Neuronal stem cell (in vitro differentiated cells): ENCODE data around the gene SLC25A42.

ENCODE experiments used
- DNase-seq: peaks from one replicate; pipeline ENCODE4 v3.0.0-alpha.2; 2013; ENCODE audit warnings: low spot score
- H2AFZ ChIP-seq: one replicate; pipeline ENCODE4 v1.6.1; 2013; ENCODE audit warnings: mild to moderate bottlenecking, low read length, inconsistent platforms
- H2AK5ac ChIP-seq: 2 replicates; pipeline ENCODE4 v1.6.1; 2013; ENCODE audit warnings: low read depth, mild to moderate bottlenecking, inconsistent platforms, low read length, moderate library complexity, mixed read lengths
- H2BK120ac ChIP-seq: 2 replicates; pipeline ENCODE4 v1.6.1; 2013; ENCODE audit warnings: low read depth, mild to moderate bottlenecking, inconsistent platforms, low read length, moderate library complexity, mixed read lengths
- H2BK12ac ChIP-seq: one replicate; pipeline ENCODE4 v1.6.1; 2013; ENCODE audit warnings: low read length, inconsistent platforms
- H2BK15ac ChIP-seq: 2 replicates; pipeline ENCODE4 v1.6.1; 2013; ENCODE audit warnings: mild to moderate bottlenecking, low read length, inconsistent platforms, mixed read lengths
- H2BK5ac ChIP-seq: one replicate; pipeline ENCODE4 v1.6.1; 2013; ENCODE audit warnings: inconsistent platforms, mild to moderate bottlenecking, low read length, moderate library complexity
- H3K14ac ChIP-seq: one replicate; pipeline ENCODE4 v1.6.1; 2013; ENCODE audit warnings: low read length, inconsistent platforms
- H3K18ac ChIP-seq: 2 replicates; pipeline ENCODE4 v1.6.1; 2013; ENCODE audit warnings: low read length, inconsistent platforms
- H3K23ac ChIP-seq: 2 replicates; pipeline ENCODE4 v1.6.1; 2013; ENCODE audit warnings: low read depth, mild to moderate bottlenecking, mixed read lengths, low read length, inconsistent platforms; ENCODE audit not compliant: poor library complexity
- H3K27ac ChIP-seq: replicated peaks from 3 replicates; pipeline ENCODE4 v1.5.1; 2013; ENCODE audit warnings: low read length, inconsistent platforms
- H3K27me3 ChIP-seq, 3 experiments: 2 replicates each; pipeline ENCODE4 v1.6.1; 2013; ENCODE audit warnings: low read length in 3 of 3, mild to moderate bottlenecking in 2 of 3, inconsistent platforms in 1 of 3, low read depth in 1 of 3, mixed read lengths in 1 of 3, moderate library complexity in 1 of 3; ENCODE audit not compliant: control insufficient read depth in 3 of 3, insufficient read depth in 3 of 3
- H3K36me3 ChIP-seq, 2 donors: replicated peaks in 1 of 2; 2 replicates each; pipeline ENCODE4 v1.6.1; 2013; ENCODE audit warnings: low read length in 2 of 2; ENCODE audit not compliant: control insufficient read depth in 2 of 2, insufficient read depth in 2 of 2
- H3K4ac ChIP-seq: 2 replicates; pipeline ENCODE4 v1.6.1; 2013; ENCODE audit warnings: inconsistent platforms, mild to moderate bottlenecking, low read length, moderate library complexity
- H3K4me1 ChIP-seq, 2 donors: 1 replicate in 1 of 2; 2 replicates in 1 of 2; pipeline ENCODE4 v1.6.1; 2013; ENCODE audit warnings: low read length in 2 of 2, low read depth in 1 of 2; ENCODE audit not compliant: control insufficient read depth in 2 of 2, insufficient read depth in 1 of 2
- H3K4me2 ChIP-seq: one replicate; pipeline ENCODE4 v1.6.1; 2013; ENCODE audit warnings: mild to moderate bottlenecking, low read length, inconsistent platforms; ENCODE audit not compliant: insufficient read depth, poor library complexity, severe bottlenecking
- H3K4me3 ChIP-seq, 2 donors: 2 replicates each; pipeline ENCODE4 v1.5.1; 2013; ENCODE audit warnings: low read length in 2 of 2, mild to moderate bottlenecking in 2 of 2, inconsistent platforms in 1 of 2, moderate library complexity in 1 of 2
- H3K79me1 ChIP-seq: one replicate; pipeline ENCODE4 v1.6.1; 2013; ENCODE audit warnings: low read depth, mild to moderate bottlenecking, inconsistent platforms, low read length, moderate library complexity
- H3K9ac ChIP-seq: one replicate; pipeline ENCODE4 v1.6.1; 2013; ENCODE audit warnings: mild to moderate bottlenecking, low read depth, low read length, inconsistent platforms; ENCODE audit not compliant: poor library complexity
- H3K9me3 ChIP-seq, 2 donors: replicated peaks in 1 of 2; 2 replicates each; pipeline versions ENCODE3 to v1.6.1; 2013; ENCODE audit warnings: low read length in 2 of 2, mild to moderate bottlenecking in 2 of 2, inconsistent platforms in 1 of 2, low read depth in 1 of 2, mixed read lengths in 1 of 2, moderate library complexity in 1 of 2; ENCODE audit not compliant: control insufficient read depth in 2 of 2, insufficient read depth in 1 of 2
- H4K8ac ChIP-seq: one replicate; pipeline ENCODE4 v1.6.1; 2013; ENCODE audit warnings: low read depth, mild to moderate bottlenecking, inconsistent platforms, low read length, moderate library complexity
- H4K91ac ChIP-seq: one replicate; pipeline ENCODE4 v1.6.1; 2013; ENCODE audit warnings: low read length, low read depth, mild to moderate bottlenecking, inconsistent platforms; ENCODE audit not compliant: poor library complexity
- WGBS, 2 donors: extraction: QIAGEN DNeasy Blood & Tissue Kit; methylation state at CpG; one replicate each; pipeline ENCODE4 v1.1.7; 2013; ENCODE audit warnings: missing lambda C conversion rate in 2 of 2, mixed read lengths in 1 of 2; ENCODE audit not compliant: insufficient read length in 2 of 2, insufficient replicate concordance in 1 of 2; ENCODE audit errors: extremely low coverage in 2 of 2; 5-methylcytosine and 5-hydroxymethylcytosine counted together

The SLC25A42 gene

GRCh38 chr19:19083413-19084178, 19.8 kb downstream of the SLC25A42 start:
- peaks cover 2 to 5% of the 10 kb centered on the region in 2 donors for H3K4me1 ChIP-seq
- H2BK5ac ChIP-seq: no peak overlapping the region
- no peak for DNase-seq
- no peaks in the 10 kb centered on the region for H3K27me3 ChIP-seq
- H3K79me1 ChIP-seq: no peaks in the 10 kb centered on the region
- no peak overlapping the region for H3K4me2 ChIP-seq
- H4K8ac ChIP-seq: no peak overlapping the region
- H3K4me3 ChIP-seq: no peak overlapping the region
- no CpG with 5 or more reads among the region's 10 CpGs for WGBS, 2 donors
- no peak overlapping the region for H2BK15ac ChIP-seq
- H3K36me3 ChIP-seq: no peaks in the 10 kb centered on the region
- H3K18ac ChIP-seq: no peak overlapping the region
- no peak overlapping the region for H3K14ac ChIP-seq
- no peaks in the 10 kb centered on the region for H3K9me3 ChIP-seq
- peak overlapping the region; percentile 3 for H3K9ac ChIP-seq
- no peak overlapping the region for H2BK12ac ChIP-seq
- H2BK120ac ChIP-seq: no peak overlapping the region
- H2AK5ac ChIP-seq: no peak overlapping the region
- no peak overlapping the region for H3K23ac ChIP-seq
- no peak overlapping the region for H2AFZ ChIP-seq
- H3K27ac ChIP-seq: no peak overlapping the region
- no peak overlapping the region for H3K4ac ChIP-seq
- H4K91ac ChIP-seq: no peak overlapping the region

- Histone ChIP-seq H4K8ac (no peak overlapping the region), H3K4me3 (no peak overlapping the region), H2BK15ac (no peak overlapping the region), H3K27me3 (no peaks in the 10 kb centered on the region), H2AFZ (peak overlapping the region; percentile 17), H3K36me3 (no peaks in the 10 kb centered on the region), H3K14ac (no peak overlapping the region), H2BK120ac (no peak overlapping the region), H2BK5ac (no peak overlapping the region), H3K18ac (no peak overlapping the region), H3K4me2 (no peak overlapping the region), H3K9me3 (no peaks in the 10 kb centered on the region), H2BK12ac (no peak overlapping the region), H3K9ac (peak overlapping the region; percentile 32), H2AK5ac (no peak overlapping the region), H4K91ac (no peak overlapping the region), H3K27ac (no peak overlapping the region), H3K79me1 (no peaks in the 10 kb centered on the region), H3K4ac (no peak overlapping the region), H3K4me1 (peaks cover 2 to 5% of the 10 kb centered on the region in 2 donors), H3K23ac (no peak overlapping the region)
- no CpG with 5 or more reads among the region's 2 CpGs for WGBS, 2 donors
- no peak for DNase-seq
These were observed 23.9 kb downstream of the SLC25A42 start for GRCh38 chr19:19087676-19088075.

DNA sequence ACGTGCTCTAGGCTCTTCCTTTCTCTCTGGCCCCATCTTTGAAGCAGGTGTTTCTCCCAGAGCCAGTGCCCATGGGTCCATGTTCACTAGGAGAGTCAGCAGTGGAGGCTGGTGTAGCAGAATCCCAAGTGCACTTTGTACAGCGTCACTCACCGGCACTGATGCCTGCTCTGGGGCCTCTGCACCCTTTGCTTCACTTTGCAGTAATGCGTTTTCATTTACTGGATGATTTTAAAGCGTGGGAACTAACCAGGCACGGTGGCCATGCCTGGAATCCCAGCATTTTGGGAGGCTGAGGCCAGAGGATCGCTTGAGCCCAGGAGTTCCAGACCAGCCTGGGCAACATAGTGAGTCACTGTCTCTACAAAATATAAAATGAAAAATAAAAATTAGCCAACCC, 30.7 kb downstream of the SLC25A42 start:
- no peaks in the 10 kb centered on the region for H3K79me1 ChIP-seq
- no peak overlapping the region for H3K18ac ChIP-seq
- no peak overlapping the region for H2BK5ac ChIP-seq
- no peak overlapping the region for H2AFZ ChIP-seq
- WGBS, 2 donors: no CpG with 5 or more reads among the region's 7 CpGs
- no peak overlapping the region for H3K4me3 ChIP-seq
- no peaks in the 10 kb centered on the region for H3K36me3 ChIP-seq
- no peak overlapping the region for H2BK120ac ChIP-seq
- H4K91ac ChIP-seq: no peak overlapping the region
- H3K4ac ChIP-seq: peak overlapping the region; percentile 59
- H4K8ac ChIP-seq: no peak overlapping the region
- H3K14ac ChIP-seq: no peak overlapping the region
- H2AK5ac ChIP-seq: no peak overlapping the region
- H2BK12ac ChIP-seq: no peak overlapping the region
- no peak overlapping the region for H3K27ac ChIP-seq
- no peaks in the 10 kb centered on the region for H3K27me3 ChIP-seq
- no peak overlapping the region for H3K4me2 ChIP-seq
- no peak overlapping the region for H2BK15ac ChIP-seq
- no peak overlapping the region for H3K9ac ChIP-seq
- DNase-seq: no peak
- H3K4me1 ChIP-seq: no peaks in the 10 kb centered on the region
- H3K9me3 ChIP-seq: no peaks in the 10 kb centered on the region
- H3K23ac ChIP-seq: no peak overlapping the region

DNA sequence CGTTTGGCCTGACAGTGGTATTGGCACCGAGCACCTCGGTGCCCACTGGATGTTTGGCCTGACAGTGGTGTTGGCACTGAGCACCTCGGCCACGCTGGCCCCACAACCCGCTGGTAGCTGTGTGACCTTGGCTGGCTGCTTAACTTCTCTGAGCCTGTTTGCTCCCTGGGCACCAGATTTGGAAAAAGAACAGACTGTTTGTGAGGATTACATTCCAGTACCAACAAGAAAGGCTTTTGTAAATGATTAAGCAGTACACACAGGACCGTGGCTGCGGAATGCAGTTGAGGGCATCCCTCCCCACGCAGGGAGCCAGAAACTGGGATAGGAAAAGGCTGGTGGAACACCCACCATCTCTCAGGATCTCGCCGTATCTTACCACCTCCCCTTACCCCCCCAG, 31.9 kb downstream of the SLC25A42 start:
- H3K18ac ChIP-seq: peak overlapping the region; percentile 51
- H2BK5ac ChIP-seq: no peak overlapping the region
- H3K9me3 ChIP-seq: no peaks in the 10 kb centered on the region
- no peak overlapping the region for H2BK12ac ChIP-seq
- no peak overlapping the region for H3K14ac ChIP-seq
- peak overlapping the region; percentile 36 for H3K9ac ChIP-seq
- H3K4me3 ChIP-seq: no peak overlapping the region
- no peak for DNase-seq
- no peak overlapping the region for H2BK120ac ChIP-seq
- H3K79me1 ChIP-seq: no peaks in the 10 kb centered on the region
- no peak overlapping the region for H3K4ac ChIP-seq
- no peak overlapping the region for H2BK15ac ChIP-seq
- no peak overlapping the region for H3K4me2 ChIP-seq
- H2AK5ac ChIP-seq: peak overlapping the region; percentile 73
- H3K36me3 ChIP-seq: no peaks in the 10 kb centered on the region
- H4K8ac ChIP-seq: no peak overlapping the region
- WGBS, 2 donors: no CpG with 5 or more reads among the region's 11 CpGs
- H3K27me3 ChIP-seq: no peaks in the 10 kb centered on the region
- H2AFZ ChIP-seq: no peak overlapping the region
- no peak overlapping the region for H3K27ac ChIP-seq
- no peak overlapping the region for H3K23ac ChIP-seq
- no peak overlapping the region for H4K91ac ChIP-seq
- no peaks in the 10 kb centered on the region for H3K4me1 ChIP-seq
